Liver (tissue), 9 donors: ENCODE results near the gene BCL2L11. TPM values are rescaled to one million over a fixed set of nuclear protein-coding genes. Genes with fewer than 3 reads are reported as not detected.

Experiments
- DNase-seq: peaks from one replicate; pipeline ENCODE4 v3.0.0-alpha.2; 2017; ENCODE audit warnings: low spot score
- H3K27ac ChIP-seq, 2 donors: one replicate each; pipeline ENCODE4 v1.7.0; 2013; ENCODE audit warnings: inconsistent platforms in 2 of 2, low read length in 2 of 2, control low read depth in 1 of 2, low read depth in 1 of 2, mild to moderate bottlenecking in 1 of 2
- H3K27me3 ChIP-seq, 4 donors: one replicate each; pipeline versions ENCODE4 v1.6.1 to v1.7.0; 2013; ENCODE audit warnings: low read length in 3 of 4, inconsistent platforms in 1 of 4, mild to moderate bottlenecking in 1 of 4, moderate library complexity in 1 of 4; ENCODE audit not compliant: control insufficient read depth in 4 of 4, insufficient read depth in 4 of 4
- H3K36me3 ChIP-seq, 4 donors: one replicate each; pipeline versions ENCODE4 v1.6.1 to v1.7.0; 2013; ENCODE audit warnings: low read length in 3 of 4, mild to moderate bottlenecking in 3 of 4, low read depth in 1 of 4, moderate library complexity in 1 of 4; ENCODE audit not compliant: control insufficient read depth in 4 of 4, insufficient read depth in 3 of 4
- H3K4me1 ChIP-seq, 4 donors: one replicate each; pipeline versions ENCODE4 v1.6.1 to v1.7.0; 2013; ENCODE audit warnings: low read length in 3 of 4, mild to moderate bottlenecking in 3 of 4, moderate library complexity in 1 of 4; ENCODE audit not compliant: control insufficient read depth in 4 of 4, insufficient read depth in 4 of 4
- H3K4me3 ChIP-seq, 3 donors: one replicate each; pipeline versions ENCODE4 v1.6.1 to v1.7.0; 2013; ENCODE audit warnings: low read length in 3 of 3, control low read depth in 1 of 3, low read depth in 1 of 3, mild to moderate bottlenecking in 1 of 3
- H3K9ac ChIP-seq, 2 donors: one replicate each; pipeline ENCODE4 v1.7.0; 2013; ENCODE audit warnings: low read length in 2 of 2, mild to moderate bottlenecking in 2 of 2, moderate library complexity in 2 of 2, control low read depth in 1 of 2, low read depth in 1 of 2
- H3K9me3 ChIP-seq, 4 donors: one replicate each; pipeline versions ENCODE4 v1.6.1 to v1.7.0; 2013; ENCODE audit warnings: low read length in 3 of 4; ENCODE audit not compliant: control insufficient read depth in 4 of 4
- ATF3 ChIP-seq: IDR thresholded peaks from 2 replicates; pipeline ENCODE4 v1.6.1; 2016; ENCODE audit warnings: antibody characterized with exemption
- CTCF ChIP-seq: fragments of 150-350 bp; IDR thresholded peaks from 2 replicates; pipeline ENCODE4 v1.5.1; 2017; ENCODE audit warnings: improper control_type of control experiment, low read depth, low read length; ENCODE audit not compliant: missing input control
- EGR1 ChIP-seq, 2 donors: IDR thresholded peaks; 2 replicates each; pipeline ENCODE4 v1.6.1; 2016 to 2018; ENCODE audit warnings: antibody characterized with exemption in 2 of 2, low read depth in 2 of 2
- FOXA2 ChIP-seq: IDR thresholded peaks from 2 replicates; pipeline ENCODE4 v1.6.1; 2016; ENCODE audit warnings: antibody characterized with exemption
- GABPA ChIP-seq, 2 donors: IDR thresholded peaks in 1 of 2; conservative IDR thresholded peaks in 1 of 2; 2 replicates each; pipeline ENCODE4 v1.6.1; 2016; ENCODE audit warnings: antibody characterized with exemption in 2 of 2, mild to moderate bottlenecking in 1 of 2, moderate library complexity in 1 of 2
- HNF4A ChIP-seq, 2 donors: conservative IDR thresholded peaks; 2 replicates each; pipeline ENCODE4 v1.6.1; 2016; ENCODE audit warnings: antibody characterized with exemption in 2 of 2, mild to moderate bottlenecking in 2 of 2
- HNF4G ChIP-seq: IDR thresholded peaks from 2 replicates; pipeline ENCODE4 v1.6.1; 2016; ENCODE audit warnings: antibody characterized with exemption
- JUND ChIP-seq, 2 donors: IDR thresholded peaks; 2 replicates each; pipeline ENCODE4 v1.6.1; 2016; ENCODE audit warnings: antibody characterized with exemption in 2 of 2
- MAX ChIP-seq: IDR thresholded peaks from 2 replicates; pipeline ENCODE4 v1.6.1; 2016; ENCODE audit warnings: antibody characterized with exemption
- NR2F2 ChIP-seq: IDR thresholded peaks from 2 replicates; pipeline ENCODE4 v1.6.1; 2016; ENCODE audit warnings: antibody characterized with exemption
- RAD21 ChIP-seq, 2 donors: IDR thresholded peaks; 2 replicates each; pipeline ENCODE4 v1.6.1; 2016; ENCODE audit warnings: antibody characterized with exemption in 2 of 2, mild to moderate bottlenecking in 2 of 2
- REST ChIP-seq: IDR thresholded peaks from 2 replicates; pipeline ENCODE4 v1.6.1; 2016; ENCODE audit warnings: antibody characterized with exemption, mild to moderate bottlenecking
- RXRA ChIP-seq, 2 donors: IDR thresholded peaks; 2 replicates each; pipeline ENCODE4 v1.6.1; 2017 to 2018; ENCODE audit warnings: antibody characterized with exemption in 2 of 2, mild to moderate bottlenecking in 1 of 2
- SP1 ChIP-seq: IDR thresholded peaks from 2 replicates; pipeline ENCODE4 v1.6.1; 2018; ENCODE audit warnings: antibody characterized with exemption, mild to moderate bottlenecking
- TAF1 ChIP-seq: conservative IDR thresholded peaks from 2 replicates; pipeline ENCODE4 v1.6.1; 2016; ENCODE audit warnings: antibody characterized with exemption, mild to moderate bottlenecking
- YY1 ChIP-seq: IDR thresholded peaks from 2 replicates; pipeline ENCODE4 v1.6.1; 2016; ENCODE audit warnings: antibody characterized with exemption, mild to moderate bottlenecking
- ZBTB33 ChIP-seq: IDR thresholded peaks from 2 replicates; pipeline ENCODE4 v1.6.1; 2016; ENCODE audit warnings: antibody characterized with exemption
- WGBS: extraction: QIAGEN DNeasy Blood & Tissue Kit; methylation state at CpG from one replicate; pipeline ENCODE4 v1.1.7; 2013; 5-methylcytosine and 5-hydroxymethylcytosine counted together
- polyA plus RNA-seq, 2 donors: library from polyadenylated mRNA; stranded (reverse) in 1 of 2; unstranded in 1 of 2; fragments of 200-250 nt in 1 of 2; fragments of >200 nt in 1 of 2; fragmentation: Nextera tagmentation in 1 of 2; extraction: Ambion mirVana in 1 of 2; gene quantifications; one replicate each; pipeline versions ENCODE4 v1.2.1 to v1.2.3, GENCODE V29; 2013 to 2015
- total RNA-seq, 2 donors: library from RNA; depleted of rRNA; stranded (reverse); fragments of >200 nt; gene quantifications; one replicate each; pipeline ENCODE4 v1.2.3, GENCODE V29; 2014
- donor health status: healthy.
- donor health status: healthy.
- donor health status: healthy.
- donor health status: healthy.
- donor health status: healthy.

BCL2L11 gene
- total and polyA plus RNA-seq, 4 donors: 5.0 to 19.5 (median 12.2) TPM

GRCh38 chr2:111095434-111095833, 25.3 kb upstream of the BCL2L11 start:
- H3K9me3 ChIP-seq: no peaks in the 10 kb centered on the region

More at GRCh38 chr2:111095434-111095833, 25.3 kb upstream of the BCL2L11 start:
- no peaks in the 10 kb centered on the region for H3K36me3 ChIP-seq
- no peaks in the 10 kb centered on the region for H3K4me1 ChIP-seq
- TF ChIP-seq YY1 (no peak), NR2F2 (no peak), ATF3 (no peak), HNF4A (conservative IDR thresholded peaks at IDR 0.05) (no peak), RXRA (IDR thresholded peaks at IDR 0.05) (no peak), FOXA2 (no peak), ZBTB33 (no peak), CTCF (no peak), TAF1 (no peak), JUND (IDR thresholded peaks at IDR 0.05) (no peak), HNF4G (no peak), SP1 (no peak), MAX (no peak), EGR1 (IDR thresholded peaks at IDR 0.05; ENCODE audit: low read depth in 2 of 2) (no peak), GABPA (IDR thresholded peaks at IDR 0.05 in 1 of 2, conservative IDR thresholded peaks at IDR 0.05 in 1 of 2) (no peak), RAD21 (IDR thresholded peaks at IDR 0.05) (no peak), REST (no peak)
- H3K4me3 ChIP-seq: no peak overlapping the region
- no peak overlapping the region for H3K27ac ChIP-seq
- no peak for DNase-seq
- H3K9ac ChIP-seq: no peak overlapping the region
- 96% methylated on average over 8 of the region's 8 CpGs for WGBS
- no peaks in the 10 kb centered on the region for H3K27me3 ChIP-seq
